ENCODE results near the gene POLR1A.
A peak's percentile ranks its signal among the peaks of the same experiment; 100 is the strongest.

Gene POLR1A

GRCh38 chr2:86105252-86105968, at the start of gene POLR1A:
Gene POLR1A, minus strand, starts transcription at chr2:86105886. Its CDS starts 110 bp downstream, at chr2:86105776.
- DNase-seq: peak; percentile 95 to 98

GRCh38 chr2:86150502-86150901, 44.8 kb upstream of the POLR1A start:
- no peak for DNase-seq

GRCh38 chr2:86147793-86148192, 42.1 kb upstream of the POLR1A start:
- no peak for DNase-seq

GRCh38 chr2:86143926-86144685, 38.4 kb upstream of the POLR1A start:
- DNase-seq: no peak

GRCh38 chr2:86143307-86143706, 37.6 kb upstream of the POLR1A start:
- no peak for DNase-seq

GRCh38 chr2:86142436-86143257, 37.0 kb upstream of the POLR1A start:
- DNase-seq: no peak

GRCh38 chr2:86140969-86141392, 35.3 kb upstream of the POLR1A start:
- no peak for DNase-seq

- DNase-seq: no peak
These were observed 34.3 kb upstream of the POLR1A start for GRCh38 chr2:86139981-86140380.

GRCh38 chr2:86138736-86139625, 33.3 kb upstream of the POLR1A start:
- no peak for DNase-seq

- DNase-seq: no peak
These were observed 30.5 kb upstream of the POLR1A start for GRCh38 chr2:86136141-86136540.

- DNase-seq: no peak
These were observed 30.0 kb upstream of the POLR1A start for GRCh38 chr2:86135653-86136052.

GRCh38 chr2:86134709-86135108, 29.0 kb upstream of the POLR1A start:
- DNase-seq: no peak

- DNase-seq: no peak
These were observed 19.0 kb upstream of the POLR1A start for GRCh38 chr2:86124683-86125082.

GRCh38 chr2:86123328-86123925, 17.7 kb upstream of the POLR1A start:
- DNase-seq: no peak

GRCh38 chr2:86118130-86118529, 12.4 kb upstream of the POLR1A start:
- DNase-seq: no peak

- DNase-seq: no peak
These were observed 1.3 kb upstream of the POLR1A start for GRCh38 chr2:86107031-86107430.

GRCh38 chr2:86105969-86106945, 571 bp upstream of the POLR1A start, which contains the start of gene PTCD3:
Gene PTCD3, plus strand, starts transcription at chr2:86106235. Its CDS starts 13 bp downstream, at chr2:86106248.
- peak; percentile 91 to 98 for DNase-seq

- DNase-seq: no peak
These were observed 3.5 kb downstream of the POLR1A start for GRCh38 chr2:86102157-86102556.

GRCh38 chr2:86097913-86098312, 7.8 kb downstream of the POLR1A start:
- no peak for DNase-seq

- DNase-seq: no peak
These were observed 8.4 kb downstream of the POLR1A start for GRCh38 chr2:86097114-86097896.

All from hippocampal formation (tissue), 2 donors.